ENCODE measurements around the gene PIP5K1C.

Gene PIP5K1C

DNA sequence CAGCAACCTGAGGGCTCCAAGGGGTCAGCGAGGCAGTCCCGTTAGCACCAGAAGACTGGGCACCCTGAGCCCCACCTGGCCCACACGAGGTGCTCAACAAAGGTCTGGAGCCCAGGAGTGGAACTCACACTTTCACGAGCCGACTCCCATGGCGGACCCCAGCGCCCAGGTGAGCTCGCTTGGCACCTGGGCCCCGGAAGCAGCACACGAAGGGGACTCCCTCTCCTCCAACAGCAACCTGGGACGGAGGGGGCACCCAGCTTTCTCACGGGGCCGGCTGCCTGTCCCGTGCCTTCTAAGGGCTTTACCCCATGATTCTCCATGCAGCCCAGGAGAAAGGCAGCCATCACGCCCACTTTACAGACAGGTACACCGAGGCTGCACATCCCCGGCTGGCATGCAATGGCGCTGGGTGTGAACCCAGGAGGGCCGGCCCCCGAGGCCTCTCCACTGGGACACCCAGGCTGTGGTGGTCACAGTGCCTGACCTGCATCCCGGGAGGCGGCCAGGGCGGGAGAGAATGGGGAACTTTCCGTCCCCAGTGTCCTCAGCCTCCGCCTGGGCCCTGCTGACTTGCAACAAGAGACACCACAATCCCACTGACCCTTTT lies 5.0 kb downstream of the PIP5K1C start:
- in situ Hi-C loops (cut with HindIII; ENCODE audit: low sequenced_read_pairs), result no loop called here
- TF ChIP-seq, protein P1, sequence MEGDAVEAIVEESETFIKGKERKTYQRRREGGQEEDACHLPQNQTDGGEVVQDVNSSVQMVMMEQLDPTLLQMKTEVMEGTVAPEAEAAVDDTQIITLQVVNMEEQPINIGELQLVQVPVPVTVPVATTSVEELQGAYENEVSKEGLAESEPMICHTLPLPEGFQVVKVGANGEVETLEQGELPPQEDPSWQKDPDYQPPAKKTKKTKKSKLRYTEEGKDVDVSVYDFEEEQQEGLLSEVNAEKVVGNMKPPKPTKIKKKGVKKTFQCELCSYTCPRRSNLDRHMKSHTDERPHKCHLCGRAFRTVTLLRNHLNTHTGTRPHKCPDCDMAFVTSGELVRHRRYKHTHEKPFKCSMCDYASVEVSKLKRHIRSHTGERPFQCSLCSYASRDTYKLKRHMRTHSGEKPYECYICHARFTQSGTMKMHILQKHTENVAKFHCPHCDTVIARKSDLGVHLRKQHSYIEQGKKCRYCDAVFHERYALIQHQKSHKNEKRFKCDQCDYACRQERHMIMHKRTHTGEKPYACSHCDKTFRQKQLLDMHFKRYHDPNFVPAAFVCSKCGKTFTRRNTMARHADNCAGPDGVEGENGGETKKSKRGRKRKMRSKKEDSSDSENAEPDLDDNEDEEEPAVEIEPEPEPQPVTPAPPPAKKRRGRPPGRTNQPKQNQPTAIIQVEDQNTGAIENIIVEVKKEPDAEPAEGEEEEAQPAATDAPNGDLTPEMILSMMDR (IDR thresholded peaks at IDR 0.05; ENCODE audit: low read depth, low read length), result no peak
- DNase-seq (ENCODE audit: low read depth, low spot score), result no peak
- no peak overlapping the region for H3K4me3 ChIP-seq (ENCODE audit: low read depth, low read length)

DNA sequence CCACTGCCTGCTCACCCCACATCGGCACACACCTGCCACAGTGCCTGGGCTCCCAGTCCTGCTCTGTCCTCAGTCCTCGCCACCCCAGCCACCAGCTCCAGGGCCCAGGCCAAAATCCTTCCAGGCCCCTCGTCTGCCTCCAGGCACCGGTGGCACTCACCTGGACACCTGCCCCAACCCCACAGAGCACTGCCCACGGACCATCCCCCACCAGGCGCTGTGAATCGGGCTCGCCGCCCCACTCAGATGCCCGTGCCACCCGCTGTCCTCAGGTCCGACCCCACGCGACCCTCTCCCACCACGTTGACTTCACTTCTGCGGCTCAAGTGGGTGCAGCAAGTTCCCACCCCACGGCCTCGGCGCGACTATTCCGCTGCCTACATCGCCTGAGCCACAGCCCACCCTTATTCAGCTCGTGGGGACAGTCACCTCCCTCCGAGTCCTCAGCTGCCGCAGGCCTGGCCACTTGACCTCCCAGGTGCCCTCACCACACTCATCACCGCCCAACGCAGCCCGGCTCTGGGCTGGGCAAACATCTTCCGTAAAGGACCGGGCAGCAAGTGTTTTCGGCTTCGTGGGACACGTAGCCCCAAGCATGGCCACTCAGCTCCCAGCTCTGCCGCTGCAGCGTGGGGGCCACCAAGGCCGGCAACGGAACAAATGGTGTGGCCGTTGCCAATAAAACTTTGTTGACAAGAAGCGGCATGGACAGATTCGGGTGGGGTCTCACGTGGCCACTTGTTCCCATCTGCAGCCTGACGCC lies 5.7 kb downstream of the PIP5K1C start:
- no peak overlapping the region for H3K4me3 ChIP-seq (ENCODE audit: low read depth, low read length)
- DNase-seq (ENCODE audit: low read depth, low spot score), result no peak
- in situ Hi-C loops (cut with HindIII; ENCODE audit: low sequenced_read_pairs), result no loop called here
- TF ChIP-seq, protein P1 (IDR thresholded peaks at IDR 0.05; ENCODE audit: low read depth, low read length), result no peak

DNA sequence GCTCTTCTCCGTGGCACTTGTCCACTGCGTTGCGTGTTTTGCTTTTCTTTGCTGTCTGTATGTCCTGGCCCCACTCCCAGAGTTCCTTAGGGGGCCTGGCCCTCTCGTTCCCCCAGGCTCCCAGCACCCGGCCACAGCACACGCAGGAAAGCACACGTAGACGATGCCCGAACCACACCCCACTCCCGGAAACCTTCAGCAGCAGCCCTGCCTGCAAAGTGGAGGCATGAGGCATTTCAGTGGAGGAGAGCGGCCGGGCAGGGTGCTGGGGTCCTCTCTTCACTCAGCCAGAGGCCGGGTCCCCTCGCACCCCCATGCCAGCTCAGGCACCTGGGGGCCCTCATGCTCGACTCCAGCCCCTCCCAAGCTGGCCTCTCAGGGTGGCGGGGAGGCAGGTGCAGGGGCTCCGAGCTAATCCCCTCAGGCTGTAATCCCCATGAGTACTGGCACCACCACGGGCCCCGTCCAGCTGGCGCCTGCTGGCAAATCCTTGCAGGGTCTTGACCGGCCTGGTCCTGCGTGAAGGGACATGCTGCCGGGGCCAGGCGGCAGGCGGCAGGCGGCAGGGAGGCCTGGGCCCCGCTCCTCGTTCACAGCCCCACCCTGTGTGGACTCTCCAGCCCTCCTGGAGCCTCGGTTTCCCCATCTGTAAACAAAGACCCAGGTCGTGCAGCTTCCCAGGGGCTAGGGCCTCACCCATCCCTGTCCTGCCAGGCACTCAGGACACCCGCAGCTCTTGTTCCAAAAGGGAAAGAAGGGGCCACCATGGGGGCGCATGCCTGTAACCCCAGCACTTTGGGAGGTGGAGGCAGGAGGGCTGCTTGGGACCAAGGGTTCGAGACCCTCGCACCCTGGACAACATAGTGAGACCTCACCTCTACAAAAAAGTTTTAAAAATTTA lies 7.0 kb downstream of the PIP5K1C start:
- DNase-seq (ENCODE audit: low read depth, low spot score), result peak; percentile 37
- in situ Hi-C loops (cut with HindIII; ENCODE audit: low sequenced_read_pairs), result no loop called here
- TF ChIP-seq, protein P1 (IDR thresholded peaks at IDR 0.05; ENCODE audit: low read depth, low read length), result no peak
- H3K4me3 ChIP-seq (ENCODE audit: low read depth, low read length), result no peak overlapping the region

DNA sequence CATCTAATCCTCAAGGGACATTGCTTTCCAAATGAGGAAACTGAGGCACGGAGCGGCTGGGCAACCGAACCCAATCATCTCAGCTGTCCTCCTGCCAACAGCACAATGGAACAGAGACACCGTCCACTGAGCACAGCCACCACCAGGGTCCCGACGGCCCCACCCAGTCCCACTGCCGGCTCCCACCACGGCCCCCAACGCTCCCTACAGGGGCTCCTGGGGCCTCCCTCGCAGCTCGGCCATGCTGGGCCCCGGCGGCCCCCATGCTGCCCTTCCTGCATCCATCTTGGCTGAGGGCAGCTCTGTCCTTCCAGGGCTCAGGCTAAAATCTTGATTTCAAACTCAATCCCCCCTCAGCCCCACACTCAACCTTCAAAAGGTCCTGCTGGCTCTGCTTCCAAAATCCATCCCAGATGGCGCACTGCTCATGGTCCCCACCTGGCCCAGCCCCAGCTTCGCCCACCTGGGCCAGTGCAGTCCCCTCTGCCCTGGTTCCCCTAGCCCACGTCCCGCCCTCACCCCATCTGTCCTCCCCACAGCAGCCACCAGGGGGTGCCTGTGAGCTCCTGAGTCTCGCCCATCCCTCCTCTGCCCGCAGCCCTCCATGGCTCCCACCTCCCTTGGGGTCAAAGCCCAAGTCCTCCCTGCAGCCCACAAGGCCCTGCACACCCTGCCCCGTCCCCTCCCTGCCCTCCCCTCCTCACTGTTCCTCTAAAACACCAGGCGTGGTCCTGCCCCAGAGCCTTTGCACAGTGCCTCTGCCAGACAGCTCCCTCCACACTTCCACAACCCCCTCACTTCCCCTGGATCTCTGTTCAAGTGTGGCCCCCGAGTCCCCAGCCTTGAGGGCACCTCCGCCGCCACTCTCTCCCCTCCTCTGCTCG lies 7.9 kb downstream of the PIP5K1C start:
- DNase-seq (ENCODE audit: low read depth, low spot score), result no peak
- no peak overlapping the region for H3K4me3 ChIP-seq (ENCODE audit: low read depth, low read length)
- in situ Hi-C loops (cut with HindIII; ENCODE audit: low sequenced_read_pairs), result no loop called here
- TF ChIP-seq, protein P1 (IDR thresholded peaks at IDR 0.05; ENCODE audit: low read depth, low read length), result peak; percentile 69

DNA sequence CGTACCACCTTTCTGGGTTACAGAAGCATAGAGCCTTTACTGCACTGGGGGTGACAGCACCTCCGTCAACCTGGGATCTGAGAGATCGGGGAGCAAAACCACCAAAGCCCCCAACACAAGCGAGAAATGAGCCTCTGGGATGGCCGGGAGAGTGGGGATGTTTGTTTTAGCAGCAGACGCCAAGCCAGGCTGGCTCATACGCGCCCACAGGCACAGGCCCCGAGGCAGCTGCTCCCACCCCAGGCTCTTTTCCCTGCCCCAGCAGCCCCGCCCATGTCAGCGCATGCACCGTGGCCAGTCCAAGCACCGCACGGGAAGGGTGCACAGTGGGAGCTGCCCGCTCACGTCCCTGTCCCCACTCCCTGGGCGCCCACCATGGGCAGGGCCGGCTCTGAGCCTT lies 8.5 kb downstream of the PIP5K1C start:
- in situ Hi-C loops (cut with HindIII; ENCODE audit: low sequenced_read_pairs), result no loop called here
- TF ChIP-seq, protein P1 (IDR thresholded peaks at IDR 0.05; ENCODE audit: low read depth, low read length), result no peak
- H3K4me3 ChIP-seq (ENCODE audit: low read depth, low read length), result no peak overlapping the region
- DNase-seq (ENCODE audit: low read depth, low spot score), result no peak

DNA sequence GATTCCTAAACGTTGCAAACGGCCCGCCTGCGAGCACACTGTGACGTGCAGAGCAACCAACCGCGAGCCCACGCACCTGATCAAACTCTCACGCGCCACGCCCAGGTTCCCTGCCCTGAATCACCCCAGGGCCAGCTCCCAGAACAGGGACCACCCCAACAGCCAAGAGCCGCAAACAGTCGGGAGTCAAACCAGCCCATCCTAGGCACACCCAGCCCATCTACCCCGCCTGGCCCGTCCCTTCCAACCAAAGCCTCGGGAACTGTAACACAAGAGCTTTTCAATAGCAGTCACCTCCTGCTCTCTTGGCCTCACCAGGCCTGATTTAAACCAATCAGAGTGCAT lies 8.9 kb downstream of the PIP5K1C start:
- no peak for DNase-seq (ENCODE audit: low read depth, low spot score)
- no peak overlapping the region for H3K4me3 ChIP-seq (ENCODE audit: low read depth, low read length)
- in situ Hi-C loops (cut with HindIII; ENCODE audit: low sequenced_read_pairs), result no loop called here
- TF ChIP-seq, protein P1 (IDR thresholded peaks at IDR 0.05; ENCODE audit: low read depth, low read length), result no peak
